Fibroblast of skin of scalp (primary cell): ENCODE data around the gene UIMC1.

Experiments
- DNase-seq: peaks from one replicate; pipeline ENCODE4 v3.0.0-alpha.2; 2013

Gene UIMC1

GRCh38 chr5:176952531-176953193 lies 53.9 kb downstream of the UIMC1 start:
- DNase-seq = no peak

DNA sequence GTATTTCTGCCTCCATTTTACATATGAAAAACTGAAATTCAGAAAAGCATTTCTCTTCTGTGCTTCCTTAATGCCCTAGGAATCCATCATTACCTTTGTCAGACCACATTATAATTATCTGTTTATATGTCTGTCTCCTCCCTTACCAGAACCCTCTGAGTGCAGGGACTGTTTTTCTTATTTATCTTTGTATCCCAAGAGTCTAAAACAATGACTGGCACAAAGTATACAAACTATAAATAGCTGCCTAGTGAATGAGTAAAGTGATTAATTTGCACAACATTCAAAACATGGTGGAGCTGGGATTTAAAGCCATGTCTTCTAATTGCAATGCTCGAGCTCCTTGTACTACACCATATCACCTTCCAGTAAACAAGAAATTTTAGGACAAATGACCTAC lies 58.1 kb downstream of the UIMC1 start:
- no peak for DNase-seq

GRCh38 chr5:176947847-176948246 lies 58.7 kb downstream of the UIMC1 start:
- no peak for DNase-seq

DNA sequence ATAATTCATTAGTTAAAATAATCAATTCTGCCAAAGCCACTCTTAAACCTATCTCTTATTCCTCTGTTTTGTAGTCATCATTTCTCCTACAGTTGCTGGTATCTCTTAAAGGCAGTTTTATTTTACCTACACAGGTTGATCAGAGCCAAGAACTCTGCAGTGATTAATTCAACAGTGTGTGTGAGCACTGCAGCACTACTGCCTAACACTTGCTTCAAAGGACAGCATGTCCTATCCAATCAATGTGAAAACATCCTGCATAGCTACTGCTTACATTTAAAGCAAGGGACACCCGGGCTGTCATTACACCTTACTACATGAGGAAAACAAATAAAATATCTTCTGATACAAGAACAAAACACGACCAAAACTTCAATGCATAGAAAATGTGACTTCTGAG lies 62.3 kb downstream of the UIMC1 start:
- no peak for DNase-seq

GRCh38 chr5:176943816-176944215 lies 62.8 kb downstream of the UIMC1 start:
- DNase-seq = no peak

DNA sequence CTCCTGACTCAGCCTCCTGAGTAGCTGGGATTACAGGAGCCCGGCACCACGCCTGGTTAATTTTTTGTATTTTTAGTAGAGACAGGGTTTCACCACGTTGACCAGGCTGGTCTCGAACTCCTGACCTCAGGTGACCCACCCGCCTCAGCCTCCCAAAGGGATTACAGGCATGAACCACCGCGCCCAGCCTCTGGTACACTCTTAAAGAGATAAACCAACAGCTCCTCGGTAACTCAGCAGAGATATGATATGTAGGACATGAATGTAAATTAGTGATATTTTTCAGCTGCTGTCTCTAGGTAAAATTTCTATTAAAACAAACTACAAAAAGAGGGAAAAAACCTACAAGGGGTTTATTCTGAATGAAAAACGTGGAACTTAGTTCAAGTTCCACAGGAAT lies 64.6 kb downstream of the UIMC1 start:
- no peak for DNase-seq

- DNase-seq = no peak
Observed at GRCh38 chr5:176938472-176938871, 68.1 kb downstream of the UIMC1 start.

- DNase-seq = no peak
Observed at GRCh38 chr5:176935017-176935416, 71.6 kb downstream of the UIMC1 start.

DNA sequence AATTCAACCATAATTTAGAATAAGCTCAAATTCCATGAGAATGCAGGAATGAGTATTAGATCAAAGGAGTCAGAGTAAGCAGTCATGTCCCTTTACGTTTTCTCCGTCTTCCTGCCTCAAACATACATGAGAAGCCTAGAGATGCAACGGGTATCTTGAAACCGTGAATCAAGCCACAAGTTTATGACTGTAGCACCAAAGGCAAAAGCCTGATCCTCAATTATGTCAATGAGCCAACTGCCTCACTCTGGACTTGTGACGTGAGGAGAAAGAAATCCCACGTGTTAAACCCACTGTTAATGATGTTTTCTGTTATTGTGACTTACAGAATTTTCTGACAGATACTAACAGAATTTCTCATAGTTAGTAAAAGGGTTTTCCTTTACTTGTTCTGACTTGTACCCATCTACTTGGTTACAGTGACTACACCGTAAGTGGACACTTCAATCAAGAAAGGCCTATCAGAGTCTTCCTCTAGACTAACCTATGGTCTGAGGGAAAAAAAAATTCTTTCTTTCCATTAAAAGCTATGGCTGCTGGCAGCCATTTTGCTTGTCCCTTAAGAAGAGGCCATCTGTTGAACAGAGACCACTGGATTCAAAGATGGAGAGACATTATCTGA lies 72.2 kb downstream of the UIMC1 start:
- no peak for DNase-seq

DNA sequence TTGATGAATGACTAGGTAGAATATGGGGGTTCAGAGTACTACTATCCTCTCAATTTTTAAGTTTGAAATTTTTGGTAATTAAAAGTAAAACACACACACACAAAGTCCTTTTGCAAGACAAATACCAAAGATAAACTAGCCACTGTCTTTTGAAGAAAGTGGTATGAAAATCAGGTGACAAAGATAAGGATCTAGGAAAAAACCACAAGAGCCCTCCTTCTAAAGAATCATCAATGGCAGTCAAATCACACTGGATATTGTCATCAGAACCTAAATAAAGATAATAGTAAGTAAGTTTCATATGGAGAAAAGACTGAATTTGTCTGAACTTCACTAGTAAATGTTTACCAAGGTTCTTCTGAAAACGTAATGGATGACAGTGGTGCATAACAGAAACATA lies 76.9 kb downstream of the UIMC1 start:
- DNase-seq = no peak

DNA sequence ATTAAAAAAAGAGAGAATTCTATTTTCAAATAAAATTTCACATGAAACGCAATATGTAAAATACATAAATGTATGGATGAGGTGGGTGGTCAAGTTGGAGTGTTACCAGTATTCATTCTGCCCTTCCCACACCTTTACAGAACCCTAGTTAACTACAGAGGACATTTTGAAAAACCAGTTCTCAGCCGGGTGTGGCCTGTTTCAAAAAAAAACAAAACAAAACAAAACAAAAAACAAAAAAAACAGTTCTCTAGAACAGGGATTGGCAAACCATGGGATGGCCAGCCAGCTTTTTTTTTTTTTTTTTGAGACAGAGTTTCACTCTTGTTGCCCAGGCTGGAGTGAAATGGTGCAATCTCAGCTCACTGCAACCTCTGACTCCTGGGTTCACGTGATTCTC lies 79.0 kb downstream of the UIMC1 start:
- DNase-seq = no peak

- no peak for DNase-seq
Observed at GRCh38 chr5:176922817-176923216, 83.8 kb downstream of the UIMC1 start.

DNA sequence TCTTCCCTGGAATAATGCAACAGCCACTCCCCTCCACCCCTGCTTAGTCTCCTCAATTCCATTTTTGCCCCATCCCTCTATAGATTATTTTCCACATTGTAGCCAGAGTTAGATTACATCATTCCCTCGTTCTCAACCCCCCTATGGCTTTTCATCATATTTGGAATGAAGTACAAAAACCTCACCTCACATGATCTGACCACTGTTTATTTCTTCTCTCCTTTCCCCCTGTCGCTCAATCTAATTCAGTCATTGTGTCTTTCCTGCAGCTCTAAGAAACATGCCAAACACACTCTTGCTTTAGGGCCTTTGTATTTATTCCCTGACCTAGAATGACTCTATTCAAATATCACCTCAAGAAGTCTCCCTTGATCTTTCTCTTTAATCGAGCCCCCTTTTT lies 84.9 kb downstream of the UIMC1 start:
- no peak for DNase-seq

DNA sequence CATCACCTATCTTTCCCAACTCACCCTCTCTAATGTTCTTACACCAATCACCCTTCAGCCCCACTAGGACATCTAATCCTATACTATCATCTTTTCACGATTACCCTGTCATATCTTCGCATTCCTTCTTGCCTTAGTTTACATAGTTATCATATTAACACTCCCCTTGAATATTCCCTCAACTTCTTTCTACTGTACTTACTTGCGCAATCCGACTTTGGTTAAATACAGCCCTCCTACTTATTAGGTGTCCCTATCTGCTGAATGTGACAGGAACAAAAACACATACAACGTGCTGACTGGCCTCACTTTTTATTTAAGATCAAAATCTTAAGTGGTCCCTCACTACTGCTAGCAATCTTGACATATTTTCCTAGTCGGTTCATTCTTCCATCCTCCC lies 88.0 kb downstream of the UIMC1 start:
- no peak for DNase-seq

DNA sequence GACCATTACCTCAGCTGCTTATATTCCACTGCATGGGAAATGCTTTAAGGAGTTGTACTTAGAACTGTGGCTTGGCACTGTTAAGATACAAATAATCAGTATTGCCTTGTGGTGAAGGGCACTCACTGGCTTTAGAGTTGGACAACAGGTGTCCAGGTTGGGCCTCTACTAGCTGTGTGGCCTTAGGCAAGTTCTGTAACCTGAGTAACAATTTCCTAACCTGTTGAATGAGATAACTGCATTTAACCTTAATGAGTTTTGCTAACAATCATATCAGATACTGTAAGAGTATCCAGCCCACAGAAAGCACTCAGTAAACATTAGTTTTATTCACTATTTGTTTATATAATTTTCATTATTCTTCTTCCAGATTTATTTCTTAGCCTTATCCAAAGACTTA lies 90.2 kb downstream of the UIMC1 start:
- no peak for DNase-seq

GRCh38 chr5:176915906-176916305 lies 90.7 kb downstream of the UIMC1 start:
- no peak for DNase-seq

- no peak for DNase-seq
Observed at GRCh38 chr5:176912115-176912514, 94.5 kb downstream of the UIMC1 start.

DNA sequence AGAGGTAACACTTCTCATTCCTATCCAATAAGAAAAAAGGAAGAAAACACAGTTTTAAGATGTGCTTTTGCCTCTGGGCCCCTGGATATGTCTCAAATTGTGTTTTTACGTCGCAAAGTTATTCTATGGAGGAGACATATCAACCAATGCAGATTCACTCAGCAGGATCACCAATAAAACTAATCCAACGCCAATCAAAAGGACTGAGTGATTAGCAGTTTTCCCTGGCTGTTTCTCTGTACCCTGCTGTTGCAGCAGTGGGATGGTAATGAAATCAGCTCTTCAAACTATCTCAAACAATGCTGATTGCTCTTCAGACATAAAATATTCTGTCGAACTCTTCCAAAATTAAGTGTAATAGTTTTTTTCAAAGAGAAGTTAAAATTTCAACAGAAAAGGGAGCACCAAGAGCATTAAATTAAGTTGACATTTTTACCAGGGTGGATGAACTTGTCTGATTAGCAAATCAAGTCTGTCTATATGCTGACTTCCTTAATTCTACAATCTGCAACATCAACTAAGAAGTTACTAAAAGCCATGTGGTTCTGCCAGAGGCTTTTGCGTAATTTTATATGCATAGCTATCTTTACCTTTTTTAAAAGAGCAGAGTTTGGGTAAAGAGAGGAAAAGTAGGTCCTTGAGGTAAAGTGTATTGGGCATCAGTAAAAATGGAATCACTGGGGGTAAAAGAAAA lies 97.8 kb downstream of the UIMC1 start:
- no peak for DNase-seq

GRCh38 chr5:176906796-176907195 lies 99.8 kb downstream of the UIMC1 start:
- DNase-seq = no peak

- no peak for DNase-seq
Observed at GRCh38 chr5:176906126-176906525, 100.5 kb downstream of the UIMC1 start.

GRCh38 chr5:176904276-176904675 lies 102.3 kb downstream of the UIMC1 start:
- no peak for DNase-seq

- DNase-seq = no peak
Observed at GRCh38 chr5:176902911-176903664, 103.5 kb downstream of the UIMC1 start.

DNA sequence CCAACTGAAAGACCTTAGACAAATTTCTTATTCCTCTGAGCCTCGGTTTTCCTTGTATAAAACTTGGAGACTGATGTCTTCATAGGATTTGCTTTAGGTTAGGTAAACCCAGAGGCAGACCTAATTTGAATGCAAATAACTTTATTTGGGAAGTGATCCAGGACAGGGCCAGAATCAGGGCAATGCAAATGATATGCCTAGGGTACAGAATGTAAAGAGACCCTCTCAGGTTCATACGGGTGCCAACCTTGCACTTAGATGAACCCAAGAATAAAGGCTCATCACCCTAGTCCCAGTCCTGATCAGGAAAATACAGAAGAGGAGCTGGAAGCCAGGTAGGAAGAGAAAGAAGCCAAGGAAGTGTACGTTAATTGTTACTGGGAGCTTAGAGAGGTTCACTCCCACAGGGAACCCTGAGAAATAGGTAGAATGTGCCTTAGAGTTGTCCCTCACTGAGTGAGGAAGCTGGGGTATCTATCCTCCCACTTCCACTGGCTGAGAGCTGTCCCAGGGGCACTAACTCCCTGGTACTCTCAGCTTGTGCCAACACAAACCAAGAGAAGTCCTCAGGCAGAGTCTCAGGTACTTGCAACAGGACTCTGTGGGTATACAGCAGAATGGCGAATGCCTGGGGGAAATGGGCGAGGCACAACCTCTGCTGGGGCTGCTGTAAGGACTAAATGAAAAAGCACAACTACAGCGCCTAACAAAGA lies 104.3 kb downstream of the UIMC1 start:
- DNase-seq = no peak
